Neural progenitor cell (in vitro differentiated cells): ENCODE results near the gene MYO1A. TPM values are rescaled to one million over a fixed set of nuclear protein-coding genes. Genes with fewer than 3 reads are reported as not detected.

Source experiments
- DNase-seq: peaks from one replicate; pipeline ENCODE4 v3.0.0-alpha.2; 2016; ENCODE audit warnings: low spot score
- H2AFZ ChIP-seq: fragments of 200-600 bp; sonication (generic); replicated peaks from 2 replicates; pipeline ENCODE4 v1.6.1; 2016; ENCODE audit warnings: antibody characterized with exemption
- H3F3A ChIP-seq: fragments of 200-600 bp; sonication (generic); 2 replicates; pipeline ENCODE4 v1.6.1; 2016; ENCODE audit warnings: antibody characterized with exemption, low read depth
- H3K27ac ChIP-seq: fragments of 200-600 bp; sonication (generic); 2 replicates; pipeline ENCODE4 v1.5.1; 2016; ENCODE audit warnings: mild to moderate bottlenecking
- H3K27me3 ChIP-seq: fragments of 200-600 bp; sonication (generic); 2 replicates; pipeline ENCODE4 v1.6.1; 2016; ENCODE audit warnings: mild to moderate bottlenecking, moderate library complexity
- H3K36me3 ChIP-seq: fragments of 200-600 bp; sonication (generic); 2 replicates; pipeline ENCODE4 v1.5.1; 2016
- H3K4me1 ChIP-seq: fragments of 200-600 bp; sonication (generic); 2 replicates; pipeline ENCODE4 v1.6.1; 2016; ENCODE audit warnings: mixed run types
- H3K4me2 ChIP-seq: fragments of 200-600 bp; sonication (generic); 2 replicates; pipeline ENCODE4 v1.6.1; 2016
- H3K4me3 ChIP-seq: fragments of 200-600 bp; sonication (generic); 2 replicates; pipeline ENCODE4 v1.5.1; 2016
- H3K79me2 ChIP-seq: fragments of 200-600 bp; sonication (generic); 2 replicates; pipeline ENCODE4 v1.6.1; 2016; ENCODE audit warnings: low read depth
- H3K9ac ChIP-seq: fragments of 200-600 bp; sonication (generic); 2 replicates; pipeline ENCODE4 v1.6.1; 2016
- H3K9me3 ChIP-seq: fragments of 200-600 bp; sonication (generic); 2 replicates; pipeline ENCODE4 v1.5.1; 2016; ENCODE audit warnings: low read depth
- H4K20me1 ChIP-seq: fragments of 200-600 bp; sonication (generic); 2 replicates; pipeline ENCODE4 v1.6.1; 2016; ENCODE audit warnings: low read depth
- H3K27ac Mint-ChIP-seq: 3 replicates; pipeline ENCODE4 v1.8.0; 2021; ENCODE audit warnings: mixed read lengths
- H3K27me3 Mint-ChIP-seq: 2 replicates; pipeline ENCODE4 v1.8.0; 2022; ENCODE audit warnings: low read depth, mild to moderate bottlenecking, inconsistent platforms, moderate library complexity, mixed read lengths; ENCODE audit not compliant: insufficient read depth
- H3K36me3 Mint-ChIP-seq: 3 replicates; pipeline ENCODE4 v1.8.0; 2021; ENCODE audit warnings: mixed read lengths
- H3K4me1 Mint-ChIP-seq: 3 replicates; pipeline ENCODE4 v1.8.0; 2021; ENCODE audit warnings: mixed read lengths
- H3K4me3 Mint-ChIP-seq: 3 replicates; pipeline ENCODE4 v1.8.0; 2021; ENCODE audit warnings: mild to moderate bottlenecking, moderate library complexity, mixed read lengths
- H3K9me3 Mint-ChIP-seq: 3 replicates; pipeline ENCODE4 v1.8.0; 2020; ENCODE audit warnings: mixed read lengths
- EZH2 ChIP-seq: fragments of 200-600 bp; sonication (generic); IDR thresholded peaks from 2 replicates; pipeline ENCODE4 v1.6.1; 2017; ENCODE audit warnings: antibody characterized with exemption, mild to moderate bottlenecking, moderate library complexity
- EZH2phosphoT487 ChIP-seq: fragments of 200-600 bp; sonication (generic); IDR thresholded peaks from 2 replicates; pipeline ENCODE4 v1.6.1; 2017; ENCODE audit warnings: antibody characterized with exemption
- total RNA-seq: library from RNA; depleted of rRNA; stranded (reverse); fragments of >200 nt; gene quantifications from 2 replicates; pipeline ENCODE4 v1.2.3, GENCODE V29; 2015; ENCODE audit warnings: low replicate concordance
- TF ChIP-seq, protein P1 (sequence below): fragments of 200-600 bp; sonication (generic); IDR thresholded peaks from 2 replicates; pipeline ENCODE4 v1.5.1; 2017; ENCODE audit warnings: antibody characterized with exemption, mild to moderate bottlenecking

Gene MYO1A
- total RNA-seq, 1 donor from 2014 or later: not detected

- Mint-ChIP-seq H3K9me3 (no peaks in the 10 kb centered on the region), H3K27ac (no peak overlapping the region), H3K4me1 (peaks cover 51% of the 10 kb centered on the region), H3K4me3 (no peak overlapping the region), H3K27me3 (peaks cover 7% of the 10 kb centered on the region), H3K36me3 (peaks cover 31% of the 10 kb centered on the region)
- H3K4me3 ChIP-seq: no peak overlapping the region
- H3K4me1 ChIP-seq: peaks cover 15% of the 10 kb centered on the region
- H3K27ac ChIP-seq: no peak overlapping the region
- no peak for TF ChIP-seq EZH2phosphoT487
- no peak for TF ChIP-seq EZH2
- TF ChIP-seq, protein P1, sequence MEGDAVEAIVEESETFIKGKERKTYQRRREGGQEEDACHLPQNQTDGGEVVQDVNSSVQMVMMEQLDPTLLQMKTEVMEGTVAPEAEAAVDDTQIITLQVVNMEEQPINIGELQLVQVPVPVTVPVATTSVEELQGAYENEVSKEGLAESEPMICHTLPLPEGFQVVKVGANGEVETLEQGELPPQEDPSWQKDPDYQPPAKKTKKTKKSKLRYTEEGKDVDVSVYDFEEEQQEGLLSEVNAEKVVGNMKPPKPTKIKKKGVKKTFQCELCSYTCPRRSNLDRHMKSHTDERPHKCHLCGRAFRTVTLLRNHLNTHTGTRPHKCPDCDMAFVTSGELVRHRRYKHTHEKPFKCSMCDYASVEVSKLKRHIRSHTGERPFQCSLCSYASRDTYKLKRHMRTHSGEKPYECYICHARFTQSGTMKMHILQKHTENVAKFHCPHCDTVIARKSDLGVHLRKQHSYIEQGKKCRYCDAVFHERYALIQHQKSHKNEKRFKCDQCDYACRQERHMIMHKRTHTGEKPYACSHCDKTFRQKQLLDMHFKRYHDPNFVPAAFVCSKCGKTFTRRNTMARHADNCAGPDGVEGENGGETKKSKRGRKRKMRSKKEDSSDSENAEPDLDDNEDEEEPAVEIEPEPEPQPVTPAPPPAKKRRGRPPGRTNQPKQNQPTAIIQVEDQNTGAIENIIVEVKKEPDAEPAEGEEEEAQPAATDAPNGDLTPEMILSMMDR: no peak
- no peak overlapping the region for H2AFZ ChIP-seq
- peaks cover 29% of the 10 kb centered on the region for H4K20me1 ChIP-seq
- H3K36me3 ChIP-seq: no peaks in the 10 kb centered on the region
- DNase-seq: no peak
- peaks cover 11% of the 10 kb centered on the region for H3F3A ChIP-seq
- H3K9ac ChIP-seq: no peak overlapping the region
- H3K4me2 ChIP-seq: no peak overlapping the region
- H3K79me2 ChIP-seq: peaks cover 14% of the 10 kb centered on the region
- H3K27me3 ChIP-seq: no peaks in the 10 kb centered on the region
- no peaks in the 10 kb centered on the region for H3K9me3 ChIP-seq
Observed at GRCh38 chr12:57095440-57095839, 45.5 kb upstream of the MYO1A start.

- H3K36me3 Mint-ChIP-seq: peaks cover 32% of the 10 kb centered on the region
- Histone ChIP-seq H3F3A (peaks cover 16% of the 10 kb centered on the region), H3K4me2 (no peak overlapping the region), H3K79me2 (peaks cover 24% of the 10 kb centered on the region), H2AFZ (no peak overlapping the region), H3K9ac (no peak overlapping the region), H3K27ac (no peak overlapping the region), H3K4me1 (peaks cover 17% of the 10 kb centered on the region), H3K9me3 (no peaks in the 10 kb centered on the region), H3K4me3 (no peak overlapping the region), H3K27me3 (no peaks in the 10 kb centered on the region), H3K36me3 (no peaks in the 10 kb centered on the region), H4K20me1 (peaks cover 38% of the 10 kb centered on the region)
- peaks cover 6% of the 10 kb centered on the region for H3K27me3 Mint-ChIP-seq
- TF ChIP-seq EZH2 (no peak), EZH2phosphoT487 (no peak)
- TF ChIP-seq, protein P1: no peak
- peaks cover 56% of the 10 kb centered on the region for H3K4me1 Mint-ChIP-seq
- DNase-seq: no peak
- H3K9me3 Mint-ChIP-seq: no peaks in the 10 kb centered on the region
- H3K4me3 Mint-ChIP-seq: peak overlapping the region; percentile 57
- H3K27ac Mint-ChIP-seq: peak overlapping the region; percentile 86
Observed at GRCh38 chr12:57094208-57095160, 44.6 kb upstream of the MYO1A start.

GRCh38 chr12:57093415-57094207 lies 43.7 kb upstream of the MYO1A start:
- no peak overlapping the region for H3K4me3 ChIP-seq
- no peaks in the 10 kb centered on the region for H3K36me3 ChIP-seq
- no peak overlapping the region for H3K9ac ChIP-seq
- no peaks in the 10 kb centered on the region for H3K27me3 ChIP-seq
- no peaks in the 10 kb centered on the region for H3K9me3 ChIP-seq
- peak overlapping the region; percentile 56 for H3K4me2 ChIP-seq
- H3K79me2 ChIP-seq: peaks cover 28% of the 10 kb centered on the region
- peaks cover 17% of the 10 kb centered on the region for H3K4me1 ChIP-seq
- H3K27ac ChIP-seq: no peak overlapping the region
- Mint-ChIP-seq H3K9me3 (no peaks in the 10 kb centered on the region), H3K27ac (peak overlapping the region; percentile 78), H3K4me1 (peaks cover 56% of the 10 kb centered on the region), H3K4me3 (peak overlapping the region; percentile 75), H3K36me3 (peaks cover 32% of the 10 kb centered on the region), H3K27me3 (peaks cover 7% of the 10 kb centered on the region)
- peak; percentile 70 for DNase-seq
- no peak overlapping the region for H2AFZ ChIP-seq
- TF ChIP-seq EZH2phosphoT487 (no peak), EZH2 (no peak)
- TF ChIP-seq, protein P1: peak; percentile 63
- H4K20me1 ChIP-seq: peaks cover 38% of the 10 kb centered on the region
- H3F3A ChIP-seq: peaks cover 16% of the 10 kb centered on the region
